ENCODE data around the gene CHMP5. TPM values are rescaled to one million over a fixed set of nuclear protein-coding genes. Genes with fewer than 3 reads are reported as not detected.

Gene CHMP5
- total and polyA plus RNA-seq, 8 donors: 9.8 to 164 (median 64.3) TPM

GRCh38 chr9:33306037-33306436, 41.2 kb downstream of the CHMP5 start:
- peaks cover 0 to 30% (median 12%) of the 10 kb centered on the region in 4 donors for H3K4me1 ChIP-seq
- DNase-seq: no peak
- 88 to 92% (median 90%) methylated on average over 3 of the region's 3 CpGs for WGBS, 5 donors
- TF ChIP-seq POLR2AphosphoS5 (IDR thresholded peaks at IDR 0.05): no peak
- TF ChIP-seq EP300 (IDR thresholded peaks at IDR 0.05): no peak
- TF ChIP-seq CTCF (IDR thresholded peaks at IDR 0.05): no peak
- TF ChIP-seq POLR2A (IDR thresholded peaks at IDR 0.05): no peak
- H3K36me3 ChIP-seq: peaks cover 78 to 100% (median 100%) of the 10 kb centered on the region in 4 donors
- H3K4me3 ChIP-seq: no peak overlapping the region
- intact Hi-C loops (cut with DNase I; ENCODE audit: low total_unique reads): no loop called here
- no peaks in the 10 kb centered on the region for H3K9me3 ChIP-seq
- H3K27me3 ChIP-seq: no peaks in the 10 kb centered on the region
- H3K27ac ChIP-seq: no peak overlapping the region

- no peak overlapping the region for H3K27ac ChIP-seq
- H3K9me3 ChIP-seq: no peaks in the 10 kb centered on the region
- TF ChIP-seq EP300 (IDR thresholded peaks at IDR 0.05) (no peak), POLR2A (IDR thresholded peaks at IDR 0.05) (no peak), CTCF (IDR thresholded peaks at IDR 0.05) (no peak), POLR2AphosphoS5 (IDR thresholded peaks at IDR 0.05) (no peak)
- no peaks in the 10 kb centered on the region for H3K27me3 ChIP-seq
- intact Hi-C loops (cut with DNase I; ENCODE audit: low total_unique reads): no loop called here
- no peak overlapping the region for H3K4me3 ChIP-seq
- DNase-seq: no peak
- H3K36me3 ChIP-seq: peaks cover 80 to 100% (median 100%) of the 10 kb centered on the region in 4 donors
- WGBS, 5 donors: 65 to 80% (median 76%) methylated on average over 1 of the region's 1 CpG
- H3K4me1 ChIP-seq: peaks cover 0 to 34% (median 14%) of the 10 kb centered on the region in 4 donors
These were observed 42.2 kb downstream of the CHMP5 start for GRCh38 chr9:33307067-33307466.

GRCh38 chr9:33309903-33310302, 45.1 kb downstream of the CHMP5 start:
- H3K4me1 ChIP-seq: peaks cover 0 to 28% (median 14%) of the 10 kb centered on the region in 4 donors
- no peaks in the 10 kb centered on the region for H3K9me3 ChIP-seq
- no peaks in the 10 kb centered on the region for H3K27me3 ChIP-seq
- WGBS, 5 donors: 77 to 90% (median 83%) methylated on average over 1 of the region's 1 CpG
- H3K27ac ChIP-seq: peak overlapping the region in 1 of 5 donors; percentile 20
- no peak overlapping the region for H3K4me3 ChIP-seq
- TF ChIP-seq POLR2A (IDR thresholded peaks at IDR 0.05) (no peak), EP300 (IDR thresholded peaks at IDR 0.05) (no peak), CTCF (IDR thresholded peaks at IDR 0.05) (no peak), POLR2AphosphoS5 (IDR thresholded peaks at IDR 0.05) (no peak)
- DNase-seq: no peak
- intact Hi-C loops (cut with DNase I; ENCODE audit: low total_unique reads): no loop called here
- peaks cover 78 to 100% (median 100%) of the 10 kb centered on the region in 4 donors for H3K36me3 ChIP-seq

DNA sequence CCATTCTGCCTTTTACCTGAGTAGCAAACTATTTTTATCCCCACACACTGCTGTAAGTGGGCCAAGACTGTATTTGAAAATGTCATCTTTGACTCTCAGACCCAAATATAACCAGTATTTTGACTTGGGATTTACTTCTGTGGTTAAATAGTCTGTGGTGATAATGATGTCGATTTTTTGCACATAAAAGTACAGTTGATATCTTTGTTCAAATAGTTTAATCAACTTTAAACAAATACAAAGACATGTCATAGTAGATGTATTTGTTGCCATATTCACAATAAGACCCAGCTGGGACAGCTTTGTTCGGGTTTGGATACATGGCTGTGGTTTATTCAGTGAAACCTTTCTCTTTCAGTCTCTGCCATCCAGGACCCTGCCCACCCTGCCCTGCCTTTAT, 45.9 kb downstream of the CHMP5 start:
- intact Hi-C loops (cut with DNase I; ENCODE audit: low total_unique reads): no loop called here
- Histone ChIP-seq H3K27ac (peak overlapping the region in 1 of 5 donors; percentile 20), H3K36me3 (peaks cover 82 to 100% (median 100%) of the 10 kb centered on the region in 4 donors), H3K4me1 (peaks cover 0 to 28% (median 14%) of the 10 kb centered on the region in 4 donors), H3K27me3 (no peaks in the 10 kb centered on the region), H3K4me3 (no peak overlapping the region), H3K9me3 (no peaks in the 10 kb centered on the region)
- no peak for TF ChIP-seq EP300 (IDR thresholded peaks at IDR 0.05)
- no peak for TF ChIP-seq POLR2A (IDR thresholded peaks at IDR 0.05)
- no peak for TF ChIP-seq CTCF (IDR thresholded peaks at IDR 0.05)
- TF ChIP-seq POLR2AphosphoS5 (IDR thresholded peaks at IDR 0.05): no peak
- no peak for DNase-seq
- 26 to 67% (median 34%) methylated on average over 2 of the region's 2 CpGs for WGBS, 5 donors
